C4-2B (cell line): ENCODE results near the gene SLC16A10.

Experiments
- H3K27ac ChIP-seq: fragments of 450-650 bp; 2 replicates; pipeline ENCODE4 v1.5.1; 2017
- ZFX ChIP-seq: fragments of 450-650 bp; IDR thresholded peaks from 2 replicates; pipeline ENCODE4 v1.6.1; 2017
- TF ChIP-seq, protein P1 (sequence below): fragments of 450-650 bp; conservative IDR thresholded peaks from 2 replicates; pipeline ENCODE4 v1.5.1; 2017; ENCODE audit warnings: mild to moderate bottlenecking

SLC16A10 gene

DNA sequence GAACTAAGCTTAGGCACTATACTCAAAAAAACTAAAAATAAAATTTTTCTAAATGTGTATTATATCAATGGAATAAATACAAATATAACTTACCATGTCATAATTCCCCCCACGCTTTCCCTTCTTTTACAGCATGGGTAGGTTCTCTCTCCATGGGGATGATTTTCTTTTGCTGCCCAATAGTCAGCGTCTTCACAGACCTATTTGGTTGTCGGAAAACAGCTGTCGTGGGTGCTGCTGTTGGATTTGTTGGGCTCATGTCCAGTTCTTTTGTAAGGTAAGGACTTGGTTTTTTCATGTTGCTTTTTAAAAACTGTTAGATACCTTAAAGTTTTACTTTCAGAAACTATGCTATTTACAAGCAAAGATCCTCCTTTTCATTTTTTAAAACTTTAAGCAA, 85.3 kb downstream of the SLC16A10 start:
- no peak for TF ChIP-seq ZFX
- TF ChIP-seq, protein P1, sequence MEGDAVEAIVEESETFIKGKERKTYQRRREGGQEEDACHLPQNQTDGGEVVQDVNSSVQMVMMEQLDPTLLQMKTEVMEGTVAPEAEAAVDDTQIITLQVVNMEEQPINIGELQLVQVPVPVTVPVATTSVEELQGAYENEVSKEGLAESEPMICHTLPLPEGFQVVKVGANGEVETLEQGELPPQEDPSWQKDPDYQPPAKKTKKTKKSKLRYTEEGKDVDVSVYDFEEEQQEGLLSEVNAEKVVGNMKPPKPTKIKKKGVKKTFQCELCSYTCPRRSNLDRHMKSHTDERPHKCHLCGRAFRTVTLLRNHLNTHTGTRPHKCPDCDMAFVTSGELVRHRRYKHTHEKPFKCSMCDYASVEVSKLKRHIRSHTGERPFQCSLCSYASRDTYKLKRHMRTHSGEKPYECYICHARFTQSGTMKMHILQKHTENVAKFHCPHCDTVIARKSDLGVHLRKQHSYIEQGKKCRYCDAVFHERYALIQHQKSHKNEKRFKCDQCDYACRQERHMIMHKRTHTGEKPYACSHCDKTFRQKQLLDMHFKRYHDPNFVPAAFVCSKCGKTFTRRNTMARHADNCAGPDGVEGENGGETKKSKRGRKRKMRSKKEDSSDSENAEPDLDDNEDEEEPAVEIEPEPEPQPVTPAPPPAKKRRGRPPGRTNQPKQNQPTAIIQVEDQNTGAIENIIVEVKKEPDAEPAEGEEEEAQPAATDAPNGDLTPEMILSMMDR, result no peak
- H3K27ac ChIP-seq, result no peak overlapping the region

DNA sequence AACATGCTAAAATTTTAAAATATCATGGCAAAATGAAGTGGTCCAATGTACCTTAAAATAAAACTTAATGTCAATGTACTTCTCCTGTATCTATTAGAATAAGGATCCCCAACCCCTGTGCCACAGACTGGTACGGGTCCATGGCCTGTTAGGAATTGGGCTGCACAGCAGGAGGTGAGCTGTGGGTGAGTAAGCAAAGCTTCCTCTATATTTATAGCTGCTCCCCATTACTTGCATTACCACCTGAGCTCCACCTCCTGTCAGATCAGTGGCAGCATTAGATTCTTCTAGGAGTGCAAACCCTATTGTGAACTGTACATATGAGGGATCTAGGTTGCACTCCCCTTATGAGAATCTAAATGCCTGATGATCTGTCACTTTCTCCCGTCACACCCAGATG, 86.0 kb downstream of the SLC16A10 start:
- H3K27ac ChIP-seq, result no peak overlapping the region
- no peak for TF ChIP-seq ZFX
- TF ChIP-seq, protein P1, result no peak

DNA sequence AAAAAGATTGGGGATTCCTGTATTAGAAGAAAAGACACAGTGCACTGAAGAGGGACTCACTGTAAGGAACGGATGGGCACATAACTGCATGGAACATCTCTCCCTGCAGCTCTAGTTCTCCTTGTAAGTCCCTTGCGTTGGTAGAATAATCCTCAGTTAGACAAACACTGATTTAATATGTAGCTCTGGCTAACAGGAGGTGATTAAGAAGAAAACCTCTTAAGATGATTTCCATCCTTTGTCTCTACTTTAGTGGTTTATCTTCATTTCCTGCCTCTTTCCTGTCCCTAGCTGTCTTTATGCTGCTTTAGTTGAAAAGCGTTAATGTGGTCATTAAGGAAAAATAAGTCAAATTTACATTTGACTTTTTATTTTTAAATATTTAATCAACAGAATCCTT, 86.6 kb downstream of the SLC16A10 start:
- TF ChIP-seq, protein P1, result no peak
- no peak for TF ChIP-seq ZFX
- no peak overlapping the region for H3K27ac ChIP-seq

DNA sequence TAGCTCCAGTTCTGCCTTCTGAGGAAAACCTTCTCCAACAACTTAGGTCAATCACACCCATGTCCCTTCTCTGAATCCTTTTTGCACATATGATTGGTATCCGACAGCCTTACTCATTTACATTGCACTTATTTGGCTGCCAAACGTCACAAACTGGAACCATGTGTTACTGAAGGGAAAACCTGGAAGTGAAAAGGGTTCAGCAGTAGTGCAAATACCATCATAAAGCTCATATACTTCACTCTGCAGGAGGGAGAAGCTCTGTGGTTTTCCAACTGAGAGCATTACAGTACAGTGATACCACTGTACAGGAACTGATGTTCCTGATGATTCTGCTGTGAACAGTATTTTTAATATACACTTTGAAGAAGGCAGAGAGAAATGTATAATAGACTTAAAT, 87.8 kb downstream of the SLC16A10 start:
- no peak overlapping the region for H3K27ac ChIP-seq

DNA sequence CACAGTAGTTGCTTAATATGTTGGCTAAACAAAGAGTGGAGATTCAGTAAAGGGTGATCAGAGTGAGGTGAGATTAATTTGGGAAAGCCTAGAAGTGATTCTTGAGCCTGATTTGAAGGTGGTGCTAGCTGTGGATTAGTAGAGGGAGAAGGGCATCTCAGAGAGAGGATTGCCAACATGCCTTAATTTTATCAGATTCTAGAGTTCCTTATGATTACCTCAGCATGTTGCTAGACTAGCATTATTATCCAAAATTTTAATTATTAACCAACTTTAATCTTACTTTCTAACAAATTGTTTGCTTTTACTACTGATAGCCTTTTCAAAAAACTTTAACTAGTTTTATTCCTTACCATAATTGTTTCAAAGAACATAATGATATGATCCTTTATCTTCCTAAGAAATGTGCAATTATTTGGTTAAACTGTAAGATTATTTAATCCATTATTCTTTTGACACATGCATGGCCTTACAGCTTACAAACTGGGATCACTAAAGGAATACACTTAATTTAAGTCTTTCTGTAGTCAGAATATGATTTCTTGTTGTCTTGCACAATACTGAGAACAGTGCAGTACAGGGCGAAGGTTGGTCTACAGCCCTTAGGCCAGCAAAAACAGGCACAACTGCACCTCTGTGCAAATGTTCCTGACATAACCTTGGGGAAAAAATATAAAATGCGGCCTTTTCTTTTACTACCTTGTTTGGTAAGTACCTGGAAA, 88.9 kb downstream of the SLC16A10 start:
- TF ChIP-seq, protein P1, result no peak
- no peak for TF ChIP-seq ZFX
- H3K27ac ChIP-seq, result no peak overlapping the region

More for the DNA sequence above, 87.8 kb downstream of the SLC16A10 start:
- TF ChIP-seq ZFX, result no peak
- TF ChIP-seq, protein P1, result no peak

DNA sequence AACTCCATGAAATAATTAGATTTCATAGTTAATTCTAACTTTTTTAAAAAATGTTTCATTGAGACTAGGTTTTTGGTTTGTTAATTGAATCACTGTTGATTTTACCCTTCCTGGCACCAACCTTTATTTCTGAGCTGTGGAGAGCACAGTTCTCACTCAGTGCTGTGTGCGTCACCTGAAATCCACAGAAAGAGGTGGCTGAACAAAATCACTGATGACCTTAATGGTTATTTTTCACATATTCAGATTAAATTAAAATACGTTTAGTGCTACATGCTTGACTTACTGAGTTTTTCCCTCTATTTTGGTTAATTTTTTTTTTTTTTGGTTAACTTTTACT, 89.4 kb downstream of the SLC16A10 start:
- no peak overlapping the region for H3K27ac ChIP-seq
- TF ChIP-seq, protein P1, result no peak
- TF ChIP-seq ZFX, result no peak

DNA sequence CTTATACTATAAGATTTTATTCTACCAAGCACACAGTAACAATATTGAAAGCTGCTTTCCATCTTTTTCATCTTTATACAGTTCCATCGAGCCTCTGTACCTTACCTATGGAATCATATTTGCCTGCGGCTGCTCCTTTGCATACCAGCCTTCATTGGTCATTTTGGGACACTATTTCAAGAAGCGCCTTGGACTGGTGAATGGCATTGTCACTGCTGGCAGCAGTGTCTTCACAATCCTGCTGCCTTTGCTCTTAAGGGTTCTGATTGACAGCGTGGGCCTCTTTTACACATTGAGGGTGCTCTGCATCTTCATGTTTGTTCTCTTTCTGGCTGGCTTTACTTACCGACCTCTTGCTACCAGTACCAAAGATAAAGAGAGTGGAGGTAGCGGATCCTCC, 89.8 kb downstream of the SLC16A10 start:
- no peak overlapping the region for H3K27ac ChIP-seq
- no peak for TF ChIP-seq ZFX
- TF ChIP-seq, protein P1, result no peak
